ENCODE results near the gene CDK15.

Gene CDK15

GRCh38 chr2:201871471-201871870, 65.1 kb downstream of the CDK15 start:
- DNase-seq (ENCODE audit: low read depth) = no peak

GRCh38 chr2:201872591-201872990, 66.3 kb downstream of the CDK15 start:
- DNase-seq (ENCODE audit: low read depth) = no peak

- no peak for DNase-seq (ENCODE audit: low read depth)
Measured at GRCh38 chr2:201879996-201880395, 73.7 kb downstream of the CDK15 start.

GRCh38 chr2:201880579-201880978, 74.2 kb downstream of the CDK15 start:
- DNase-seq (ENCODE audit: low read depth) = no peak

- DNase-seq (ENCODE audit: low read depth) = no peak
Measured at GRCh38 chr2:201880993-201881611, 74.8 kb downstream of the CDK15 start.

GRCh38 chr2:201881741-201882140, 75.4 kb downstream of the CDK15 start:
- DNase-seq (ENCODE audit: low read depth) = no peak

GRCh38 chr2:201882353-201883090, 76.2 kb downstream of the CDK15 start:
- no peak for DNase-seq (ENCODE audit: low read depth)

- DNase-seq (ENCODE audit: low read depth) = no peak
Measured at GRCh38 chr2:201883606-201884369, 77.5 kb downstream of the CDK15 start.

- DNase-seq (ENCODE audit: low read depth) = no peak
Measured at GRCh38 chr2:201886504-201886903, 80.2 kb downstream of the CDK15 start.

- no peak for DNase-seq (ENCODE audit: low read depth)
Measured at GRCh38 chr2:201887773-201888425, 81.6 kb downstream of the CDK15 start.

GRCh38 chr2:201888426-201888800, 82.1 kb downstream of the CDK15 start:
- DNase-seq (ENCODE audit: low read depth) = no peak

GRCh38 chr2:201890453-201890852, 84.1 kb downstream of the CDK15 start:
- no peak for DNase-seq (ENCODE audit: low read depth)

- no peak for DNase-seq (ENCODE audit: low read depth)
Measured at GRCh38 chr2:201891676-201892075, 85.3 kb downstream of the CDK15 start.

GRCh38 chr2:201892516-201892915, 86.2 kb downstream of the CDK15 start:
- DNase-seq (ENCODE audit: low read depth) = no peak

- no peak for DNase-seq (ENCODE audit: low read depth)
Measured at GRCh38 chr2:201900362-201900761, 94.0 kb downstream of the CDK15 start.

GRCh38 chr2:201901786-201902185, 95.4 kb downstream of the CDK15 start:
- no peak for DNase-seq (ENCODE audit: low read depth)

- no peak for DNase-seq (ENCODE audit: low read depth)
Measured at GRCh38 chr2:201904538-201905420, 98.4 kb downstream of the CDK15 start.

- DNase-seq (ENCODE audit: low read depth) = no peak
Measured at GRCh38 chr2:201906777-201907562, 100.6 kb downstream of the CDK15 start.

- DNase-seq (ENCODE audit: low read depth) = no peak
Measured at GRCh38 chr2:201907563-201907881, 101.2 kb downstream of the CDK15 start.

GRCh38 chr2:201908901-201909300, 102.6 kb downstream of the CDK15 start:
- no peak for DNase-seq (ENCODE audit: low read depth)

GRCh38 chr2:201909348-201909747, 103.0 kb downstream of the CDK15 start:
- DNase-seq (ENCODE audit: low read depth) = no peak

Data from stimulated activated CD8-positive, alpha-beta memory T cell treated with anti-CD3 and anti-CD28 coated beads, Interleukin-7, amount 100 ng/mL, for 24 hours (primary cell).